IMR-90 (cell line): ENCODE results near the gene HPN. TPM values are rescaled to one million over a fixed set of nuclear protein-coding genes. Genes with fewer than 3 reads are reported as not detected.

Experiments used
- ATAC-seq: fragments of 200-7000 bp; cut with Tn5 transposase; 2 replicates; pipeline ENCODE4 v1.9.1; 2020; ENCODE audit warnings: low read depth, mild to moderate bottlenecking, moderate library complexity
- BruUV-seq: library from RNA; stranded (reverse); fragments of 400-500 nt; replicated peaks from 2 replicates; lab custom pipeline; 2021; lab: Mats Ljungman, UMichigan
- CTCF ChIA-PET: fragments of 300-600 bp; formaldehyde crosslinking; extraction: SDS; loops from one replicate; lab custom pipeline; 2021; ENCODE audit warnings: antibody characterized with exemption; lab: Yijun Ruan, JAX
- POLR2A ChIA-PET: fragments of 300-600 bp; sonication (Branson Sonifier 250); formaldehyde crosslinking; loops from one replicate; lab custom pipeline; 2022; ENCODE audit warnings: antibody characterized with exemption; ENCODE audit not compliant: unreplicated experiment; lab: Charles Lee
- DNase-seq: peaks from one replicate; pipeline ENCODE4 v3.0.0; 2013
- H2AFZ ChIP-seq: replicated peaks from 2 replicates; pipeline ENCODE3; 2013; ENCODE audit warnings: low read length, mild to moderate bottlenecking; ENCODE audit not compliant: poor library complexity
- H2AK5ac ChIP-seq: 2 replicates; pipeline ENCODE4 v1.6.1; 2013; ENCODE audit warnings: low read depth, low read length, inconsistent platforms
- H2AK9ac ChIP-seq: replicated peaks from 2 replicates; pipeline ENCODE3; 2013; ENCODE audit warnings: mild to moderate bottlenecking, low read depth, low read length, moderate library complexity; ENCODE audit not compliant: poor library complexity
- H2BK120ac ChIP-seq: 2 replicates; pipeline ENCODE4 v1.6.1; 2013; ENCODE audit warnings: low read depth, low read length, inconsistent platforms
- H2BK15ac ChIP-seq: 3 replicates; pipeline ENCODE4 v1.6.1; 2013; ENCODE audit warnings: low read depth, low read length, inconsistent platforms
- H2BK20ac ChIP-seq: 2 replicates; pipeline ENCODE4 v1.6.1; 2013; ENCODE audit warnings: low read depth, mild to moderate bottlenecking, inconsistent platforms, low read length, moderate library complexity
- H2BK5ac ChIP-seq: 2 replicates; pipeline ENCODE4 v1.6.1; 2013; ENCODE audit warnings: mild to moderate bottlenecking, low read depth, low read length, inconsistent platforms; ENCODE audit not compliant: poor library complexity, severe bottlenecking
- H3K14ac ChIP-seq: replicated peaks from 2 replicates; pipeline ENCODE4 v1.6.1; 2013; ENCODE audit warnings: low read depth, low read length, inconsistent platforms
- H3K18ac ChIP-seq: 2 replicates; pipeline ENCODE4 v1.6.1; 2013; ENCODE audit warnings: low read depth, low read length, control low read depth
- H3K23ac ChIP-seq: 2 replicates; pipeline ENCODE4 v1.6.1; 2013; ENCODE audit warnings: low read depth, low read length, inconsistent platforms
- H3K27ac ChIP-seq: 2 replicates; pipeline ENCODE4 v1.5.1; 2013; ENCODE audit warnings: mild to moderate bottlenecking, control low read depth, low read length; ENCODE audit not compliant: insufficient read depth
- H3K27me3 ChIP-seq: 2 replicates; pipeline ENCODE4 v1.6.1; 2013; ENCODE audit warnings: low read length; ENCODE audit not compliant: control insufficient read depth, insufficient read depth
- H3K36me3 ChIP-seq: 2 replicates; pipeline ENCODE4 v1.6.1; 2013; ENCODE audit warnings: low read length, mixed read lengths; ENCODE audit not compliant: control insufficient read depth, insufficient read depth
- H3K4ac ChIP-seq: 2 replicates; pipeline ENCODE4 v1.6.1; 2013; ENCODE audit warnings: low read depth, low read length, inconsistent platforms
- H3K4me1 ChIP-seq: 2 replicates; pipeline ENCODE4 v1.6.1; 2013; ENCODE audit warnings: low read length, mixed read lengths; ENCODE audit not compliant: control insufficient read depth, insufficient read depth
- H3K4me2 ChIP-seq: 2 replicates; pipeline ENCODE4 v1.6.1; 2013; ENCODE audit warnings: low read depth, mild to moderate bottlenecking, control low read depth, low read length, moderate library complexity
- H3K4me3 ChIP-seq: 2 replicates; pipeline ENCODE4 v1.5.1; 2013; ENCODE audit warnings: low read depth, mild to moderate bottlenecking, control low read depth, low read length, moderate library complexity; ENCODE audit not compliant: insufficient read depth
- H3K56ac ChIP-seq: 2 replicates; pipeline ENCODE4 v1.6.1; 2013; ENCODE audit warnings: low read length, inconsistent platforms; ENCODE audit not compliant: insufficient read depth; ENCODE audit errors: extremely low read depth
- H3K79me1 ChIP-seq, 2 experiments: 2 replicates each; pipeline ENCODE4 v1.6.1; 2013; ENCODE audit warnings: low read length in 2 of 2, inconsistent platforms in 1 of 2, low read depth in 1 of 2
- H3K9ac ChIP-seq: 2 replicates; pipeline ENCODE4 v1.6.1; 2013; ENCODE audit warnings: low read depth, low read length, control low read depth
- H3K9me1 ChIP-seq: 2 replicates; pipeline ENCODE4 v1.6.1; 2013; ENCODE audit warnings: low read length, inconsistent platforms; ENCODE audit not compliant: insufficient read depth
- H3K9me3 ChIP-seq: 2 replicates; pipeline ENCODE4 v1.6.1; 2013; ENCODE audit warnings: low read length; ENCODE audit not compliant: control insufficient read depth, insufficient read depth
- H4K20me1 ChIP-seq: 2 replicates; pipeline ENCODE4 v1.6.1; 2013; ENCODE audit warnings: low read length, inconsistent platforms; ENCODE audit not compliant: insufficient read depth
- H4K5ac ChIP-seq: 2 replicates; pipeline ENCODE4 v1.6.1; 2013; ENCODE audit warnings: mild to moderate bottlenecking, low read depth, low read length, control low read depth
- H4K8ac ChIP-seq, 2 experiments: 2 replicates each; pipeline ENCODE4 v1.6.1; 2013; ENCODE audit warnings: low read depth in 2 of 2, low read length in 2 of 2, control low read depth in 1 of 2, inconsistent platforms in 1 of 2
- H4K91ac ChIP-seq: 2 replicates; pipeline ENCODE4 v1.6.1; 2013; ENCODE audit warnings: low read depth, low read length, inconsistent platforms; ENCODE audit not compliant: insufficient read depth
- BHLHE40 ChIP-seq: fragments of 150-350 bp; IDR thresholded peaks from 2 replicates; pipeline ENCODE4 v1.6.1; 2016; ENCODE audit warnings: mild to moderate bottlenecking, low read depth, low read length
- CEBPB ChIP-seq: IDR thresholded peaks from 2 replicates; pipeline ENCODE4 v1.6.1; 2012; ENCODE audit warnings: low read depth, low read length, improper control_type of control experiment
- CTCF ChIP-seq: conservative IDR thresholded peaks from 2 replicates; pipeline ENCODE4 v1.5.1; 2012; ENCODE audit warnings: mild to moderate bottlenecking, low read depth, low read length, improper control_type of control experiment
- ELK1 ChIP-seq: fragments of 150-350 bp; IDR thresholded peaks from 2 replicates; pipeline ENCODE4 v1.6.1; 2016; ENCODE audit warnings: low read depth, mild to moderate bottlenecking, low read length, moderate library complexity, borderline replicate concordance
- MAZ ChIP-seq: IDR thresholded peaks from 2 replicates; pipeline ENCODE4 v1.6.1; 2012; ENCODE audit warnings: low read depth, mild to moderate bottlenecking, low read length, improper control_type of control experiment, moderate library complexity, borderline replicate concordance
- NFE2L2 ChIP-seq: fragments of 150-350 bp; IDR thresholded peaks from 2 replicates; pipeline ENCODE4 v1.6.1; 2016; ENCODE audit warnings: low read depth, mild to moderate bottlenecking, low read length
- RCOR1 ChIP-seq: IDR thresholded peaks from 2 replicates; pipeline ENCODE4 v1.6.1; 2012; ENCODE audit warnings: mild to moderate bottlenecking, low read length, improper control_type of control experiment; ENCODE audit not compliant: insufficient replicate concordance
- RFX5 ChIP-seq: IDR thresholded peaks from 2 replicates; pipeline ENCODE4 v1.8.0; 2012; ENCODE audit warnings: low read depth, mild to moderate bottlenecking, low read length, moderate library complexity
- WGBS, 2 experiments: methylation state at CpG; one replicate each; pipeline versions ENCODE4 v1.1.5 to v1.1.7; 2013; ENCODE audit warnings: missing lambda C conversion rate in 2 of 2; ENCODE audit not compliant: insufficient read length in 1 of 2; ENCODE audit errors: extremely low coverage in 2 of 2; 5-methylcytosine and 5-hydroxymethylcytosine counted together
- dilution Hi-C: fragments of 300-500 bp; cut with HindIII; formaldehyde crosslinking; loops from one replicate; pipeline ENCODE4 v1.14.3; 2018; ENCODE audit warnings: low sequenced_read_pairs; ENCODE audit not compliant: unreplicated experiment
- in situ Hi-C: fragments of 300-500 bp; cut with MboI; formaldehyde crosslinking; loops from 3 replicates; pipeline ENCODE4 v1.14.3; 2019; ENCODE audit warnings: low sequenced_read_pairs, inconsistent platforms, mixed read lengths
- intact Hi-C: fragments of 100-400 bp; cut with micrococcal nuclease; formaldehyde crosslinking; loops from 2 replicates; pipeline ENCODE4 v1.10.0; 2022
- polyA plus RNA-seq, 3 experiments: library from polyadenylated mRNA; depleted of rRNA; stranded (reverse); fragments of >200 nt; gene quantifications; 2 replicates each; pipeline ENCODE4 v1.2.3, GENCODE V29; 2012; ENCODE audit warnings: low replicate concordance in 1 of 3
- total RNA-seq: library from RNA; depleted of rRNA; stranded (reverse); fragments of >200 nt; gene quantifications from 2 replicates; pipeline ENCODE4 v1.2.3, GENCODE V29; 2012

HPN gene
- total and polyA plus RNA-seq, 2 of the 4 experiments (the other 2 are of a cell fraction) = not detected

GRCh38 chr19:35034588-35035382, 6.7 kb upstream of the HPN start:
- DNase-seq (no peak), ATAC-seq (no peak)
- Histone ChIP-seq H2BK120ac (no peak overlapping the region), H3K4ac (no peak overlapping the region), H4K5ac (no peak overlapping the region), H3K79me1 (no peaks in the 10 kb centered on the region), H3K27me3 (no peaks in the 10 kb centered on the region; the same call in 1 of the 2 replicates), H3K9me1 (no peaks in the 10 kb centered on the region), H3K18ac (no peak overlapping the region), H3K14ac (no peak overlapping the region), H2BK20ac (no peak overlapping the region), H3K23ac (no peak overlapping the region), H3K9me3 (no peaks in the 10 kb centered on the region), H2AFZ (no peak overlapping the region), H4K91ac (no peak overlapping the region), H4K8ac (no peak overlapping the region), H2BK5ac (no peak overlapping the region), H3K4me1 (peaks cover 2% of the 10 kb centered on the region; the same call in 1 of the 2 replicates), H3K27ac (no peak overlapping the region), H4K20me1 (no peaks in the 10 kb centered on the region; the same call in 1 of the 2 replicates), H2AK9ac (no peak overlapping the region), H3K56ac (no peak overlapping the region), H3K4me3 (no peak overlapping the region), H2BK15ac (no peak overlapping the region), H3K9ac (no peak overlapping the region), H2AK5ac (no peak overlapping the region), H3K36me3 (no peaks in the 10 kb centered on the region), H3K4me2 (no peak overlapping the region)
- 79% methylated on average over 4 of the region's 17 CpGs; no CpG with 5 or more reads in 1 of the 2 experiments for WGBS, 2 experiments
- in situ Hi-C loops = no loop called here
- POLR2A ChIA-PET = no interaction called here
- intact Hi-C loops = no loop called here
- CTCF ChIA-PET = no interaction called here
- no peak for TF ChIP-seq NFE2L2
- TF ChIP-seq CEBPB = no peak
- TF ChIP-seq BHLHE40 = no peak
- no peak for TF ChIP-seq RFX5
- no peak for TF ChIP-seq CTCF
- no peak for TF ChIP-seq MAZ
- no peak for TF ChIP-seq ELK1
- TF ChIP-seq RCOR1 = no peak
- dilution Hi-C loops = no loop called here
- no TSS peak for BruUV-seq
